Measurements from ENCODE around the gene NKAIN2. TPM values are rescaled to one million over a fixed set of nuclear protein-coding genes. Genes with fewer than 3 reads are reported as not detected.

Gene NKAIN2
- polyA plus RNA-seq, 1 of the 3 experiments (the other 2 are of a cell fraction): not detected

- no peaks in the 10 kb centered on the region for H3K36me3 ChIP-seq (replicated peaks in 1 of 2; ENCODE audit: control insufficient read depth in 1 of 2, insufficient read depth in 2 of 2, low read length in 1 of 2)
- no peaks in the 10 kb centered on the region for H4K20me1 ChIP-seq (ENCODE audit: insufficient read depth)
- no peak overlapping the region for H3K27ac ChIP-seq (ENCODE audit: low read depth in 2 of 2, low read length in 1 of 2)
- H3K9ac ChIP-seq: no peak overlapping the region
- H2AFZ ChIP-seq (ENCODE audit: low read depth): no peak overlapping the region
- WGBS (ENCODE audit: low lambda C conversion rate): 0% methylated on average over 2 of the region's 2 CpGs
- DNase-seq: no peak
- H3K9me3 ChIP-seq: no peaks in the 10 kb centered on the region
- no peak overlapping the region for H3K4me3 ChIP-seq (ENCODE audit: low read depth in 2 of 2, low read length in 1 of 2)
- no peaks in the 10 kb centered on the region for H3K4me1 ChIP-seq (ENCODE audit: control insufficient read depth in 1 of 2, insufficient read depth in 2 of 2, low read depth in 1 of 2, low read length in 1 of 2)
- TF ChIP-seq GABPA (IDR thresholded peaks at IDR 0.05; ENCODE audit: low read depth) (no peak), RCOR1 (IDR thresholded peaks at IDR 0.05; ENCODE audit: low read length) (no peak), SIN3A (IDR thresholded peaks at IDR 0.05; ENCODE audit: borderline replicate concordance, low read depth, low read length) (no peak), SMC3 (IDR thresholded peaks at IDR 0.05; ENCODE audit: low read depth, low read length) (no peak), CHD2 (IDR thresholded peaks at IDR 0.05; ENCODE audit: low read length, partially characterized antibody) (no peak)
- H3K79me2 ChIP-seq (ENCODE audit: insufficient read depth): no peaks in the 10 kb centered on the region
- H3K27me3 ChIP-seq (ENCODE audit: insufficient read depth): no peaks in the 10 kb centered on the region
- POLR2A ChIA-PET: no interaction called here
- no peak overlapping the region for H3K4me2 ChIP-seq
- H3F3A ChIP-seq (replicated peaks; ENCODE audit: insufficient read depth): no peaks in the 10 kb centered on the region
- H3K9me2 ChIP-seq: no peaks in the 10 kb centered on the region
- CTCF ChIA-PET: no interaction called here
These were observed 339.2 kb downstream of the NKAIN2 start for GRCh38 chr6:124142852-124143251.

GRCh38 chr6:124143435-124143834 lies 339.8 kb downstream of the NKAIN2 start:
- Histone ChIP-seq H3K27ac (ENCODE audit: low read depth in 2 of 2, low read length in 1 of 2) (no peak overlapping the region), H3K4me2 (no peak overlapping the region), H4K20me1 (ENCODE audit: insufficient read depth) (no peaks in the 10 kb centered on the region), H3K79me2 (ENCODE audit: insufficient read depth) (no peaks in the 10 kb centered on the region), H3K9me3 (no peaks in the 10 kb centered on the region; the same call in 1 of the 2 replicates), H3K9me2 (no peaks in the 10 kb centered on the region), H3K4me3 (ENCODE audit: low read depth in 2 of 2, low read length in 1 of 2) (no peak overlapping the region), H3K36me3 (replicated peaks in 1 of 2; ENCODE audit: control insufficient read depth in 1 of 2, insufficient read depth in 2 of 2, low read length in 1 of 2) (no peaks in the 10 kb centered on the region), H3K9ac (no peak overlapping the region), H3K4me1 (ENCODE audit: control insufficient read depth in 1 of 2, insufficient read depth in 2 of 2, low read depth in 1 of 2, low read length in 1 of 2) (no peaks in the 10 kb centered on the region), H3K27me3 (ENCODE audit: insufficient read depth) (no peaks in the 10 kb centered on the region), H2AFZ (ENCODE audit: low read depth) (no peak overlapping the region), H3F3A (replicated peaks; ENCODE audit: insufficient read depth) (no peaks in the 10 kb centered on the region)
- CTCF ChIA-PET: no interaction called here
- POLR2A ChIA-PET: no interaction called here
- no peak for TF ChIP-seq CHD2 (IDR thresholded peaks at IDR 0.05; ENCODE audit: low read length, partially characterized antibody)
- TF ChIP-seq FOXJ3 (CRISPR knock-in tag; IDR thresholded peaks at IDR 0.05): no peak
- TF ChIP-seq MAX (IDR thresholded peaks at IDR 0.05; ENCODE audit: low read depth): no peak
- no peak for TF ChIP-seq IRF3 (IDR thresholded peaks at IDR 0.05; ENCODE audit: low read depth, low read length)
- no peak for TF ChIP-seq SMC3 (IDR thresholded peaks at IDR 0.05; ENCODE audit: low read depth, low read length)
- no peak for TF ChIP-seq RAD21 (IDR thresholded peaks at IDR 0.05; ENCODE audit: low read length)
- TF ChIP-seq TAF1 (IDR thresholded peaks at IDR 0.05; ENCODE audit: borderline replicate concordance, low read depth, low read length): no peak
- TF ChIP-seq USF2 (IDR thresholded peaks at IDR 0.05; ENCODE audit: borderline replicate concordance, low read depth, low read length): no peak
- TF ChIP-seq POLR2AphosphoS5 (IDR thresholded peaks at IDR 0.05; ENCODE audit: low read depth, low read length): no peak
- no peak for TF ChIP-seq PBX3 (IDR thresholded peaks at IDR 0.05)
- no peak for TF ChIP-seq RCOR1 (IDR thresholded peaks at IDR 0.05; ENCODE audit: low read length)
- no peak for TF ChIP-seq MEF2A (IDR thresholded peaks at IDR 0.05; ENCODE audit: borderline replicate concordance, low read depth)
- TF ChIP-seq ZBTB33 (IDR thresholded peaks at IDR 0.05; ENCODE audit: borderline replicate concordance, low read depth): no peak
- TF ChIP-seq USF1 (IDR thresholded peaks at IDR 0.05; ENCODE audit: borderline replicate concordance, low read depth): no peak
- TF ChIP-seq TEAD4 (IDR thresholded peaks at IDR 0.05; ENCODE audit: borderline replicate concordance, insufficient read depth): no peak
- TF ChIP-seq NFIC (IDR thresholded peaks at IDR 0.05; ENCODE audit: borderline replicate concordance): no peak
- no peak for TF ChIP-seq SIN3A (IDR thresholded peaks at IDR 0.05; ENCODE audit: borderline replicate concordance, low read depth, low read length)
- no peak for TF ChIP-seq EP300 (IDR thresholded peaks at IDR 0.05; ENCODE audit: borderline replicate concordance in 1 of 2, low read depth in 1 of 2, low read length in 1 of 2)
- TF ChIP-seq YY1 (IDR thresholded peaks at IDR 0.05; ENCODE audit: low read depth): no peak
- TF ChIP-seq TCF12 (IDR thresholded peaks at IDR 0.05): no peak
- no peak for DNase-seq

Measured in SK-N-SH (cell line).